HG03159 (cell line): Measurements from ENCODE around the gene F2RL1.
"Not testable (repeated sequence)": the region's sequence is repeated elsewhere in the genome, so short reads cannot be mapped to it uniquely, and the experiment has no call there.

Source experiments
- ATAC-seq: cut with Tn5 transposase; IDR thresholded peaks from one replicate; pipeline ENCODE4 v1.9.1; 2021; ENCODE audit warnings: mild to moderate bottlenecking, moderate library complexity; ENCODE audit not compliant: unreplicated experiment

The F2RL1 gene

DNA sequence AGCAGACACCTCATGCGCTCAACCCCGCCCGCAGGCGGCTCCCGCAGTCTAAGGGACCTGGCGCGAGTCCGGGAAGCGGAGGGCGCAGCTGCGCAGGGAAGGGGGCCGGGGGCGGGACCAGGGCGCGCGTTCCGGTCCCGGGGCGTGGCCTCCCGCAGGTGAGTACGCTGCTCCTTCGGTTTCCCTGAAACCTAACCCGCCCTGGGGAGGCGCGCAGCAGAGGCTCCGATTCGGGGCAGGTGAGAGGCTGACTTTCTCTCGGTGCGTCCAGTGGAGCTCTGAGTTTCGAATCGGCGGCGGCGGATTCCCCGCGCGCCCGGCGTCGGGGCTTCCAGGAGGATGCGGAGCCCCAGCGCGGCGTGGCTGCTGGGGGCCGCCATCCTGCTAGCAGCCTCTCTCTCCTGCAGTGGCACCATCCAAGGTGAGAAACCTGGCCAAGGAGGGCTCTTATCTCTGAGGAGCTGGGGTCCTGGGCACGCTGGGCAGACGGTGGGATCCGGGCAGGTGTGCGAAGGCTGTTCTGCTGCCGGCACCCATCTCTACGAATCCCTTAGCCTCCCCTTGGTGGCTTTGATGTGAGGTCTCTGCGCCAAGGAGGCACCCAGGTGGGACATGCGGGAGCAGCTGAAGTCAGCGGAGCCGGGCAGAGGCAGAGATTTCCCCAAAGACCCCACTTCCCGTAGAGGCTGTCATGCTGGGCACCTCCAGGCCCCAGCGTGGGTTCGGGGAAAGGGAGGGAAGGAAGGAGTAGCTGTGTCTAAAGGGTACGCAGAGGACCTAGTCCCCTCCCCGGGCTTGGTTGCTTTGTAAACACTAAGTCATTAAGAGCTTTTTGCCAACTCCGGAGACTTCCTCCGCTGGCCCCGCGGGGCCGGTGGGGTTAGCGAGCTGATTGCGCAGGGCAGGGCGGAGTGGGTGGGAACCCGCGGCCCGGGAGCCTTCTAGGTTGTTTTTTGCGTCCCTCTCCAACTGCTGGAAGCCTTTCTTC lies at the start of gene F2RL1:
Gene F2RL1 (plus strand): TSS at position 187 of the 988 bp plus-strand sequence. CDS start 153 bp downstream, at position 340.
- no peak for ATAC-seq

- not testable (repeated sequence) for ATAC-seq
Measured at GRCh38 chr5:76771041-76771440, 47.8 kb upstream of the F2RL1 start.

GRCh38 chr5:76771705-76772405 lies 47.0 kb upstream of the F2RL1 start:
- no peak for ATAC-seq

DNA sequence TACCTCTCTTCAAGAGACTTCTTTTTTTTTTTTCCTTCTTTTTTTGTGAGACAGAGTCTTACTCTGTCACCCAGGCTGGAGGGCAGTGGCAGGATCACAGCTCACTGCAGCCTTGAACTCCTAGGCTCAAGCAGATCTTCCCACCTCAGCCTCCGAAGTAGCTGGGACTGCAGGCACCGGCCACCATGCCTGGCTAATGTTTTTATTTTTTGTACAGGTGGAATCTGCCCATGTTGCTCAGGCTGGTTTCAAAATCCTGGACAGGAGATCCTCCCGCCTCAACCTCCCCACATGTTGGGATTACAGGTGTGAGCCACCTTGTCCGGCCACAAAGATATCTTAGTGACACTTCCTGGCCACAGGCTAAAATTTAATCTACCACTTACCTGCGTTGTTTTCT lies 42.9 kb upstream of the F2RL1 start:
- ATAC-seq = no peak

DNA sequence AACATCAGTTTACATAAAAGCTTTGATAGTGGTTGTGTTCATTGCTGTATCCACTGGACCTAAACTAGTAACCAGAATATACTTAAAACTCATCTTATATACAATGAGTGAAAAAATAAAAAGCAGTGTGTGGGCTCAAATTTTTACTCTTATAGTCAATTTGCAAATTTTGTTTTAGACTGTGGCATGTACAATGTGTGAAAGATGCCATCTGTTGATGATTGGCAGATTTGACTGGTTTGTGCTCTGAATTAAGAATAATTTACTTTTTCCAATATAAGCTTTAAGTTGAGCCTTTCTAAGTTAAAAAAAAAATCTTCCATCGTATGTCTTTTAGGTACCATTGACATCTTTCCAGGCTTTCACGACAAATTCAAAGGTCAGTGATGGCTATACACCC lies 42.4 kb upstream of the F2RL1 start:
- no peak for ATAC-seq

DNA sequence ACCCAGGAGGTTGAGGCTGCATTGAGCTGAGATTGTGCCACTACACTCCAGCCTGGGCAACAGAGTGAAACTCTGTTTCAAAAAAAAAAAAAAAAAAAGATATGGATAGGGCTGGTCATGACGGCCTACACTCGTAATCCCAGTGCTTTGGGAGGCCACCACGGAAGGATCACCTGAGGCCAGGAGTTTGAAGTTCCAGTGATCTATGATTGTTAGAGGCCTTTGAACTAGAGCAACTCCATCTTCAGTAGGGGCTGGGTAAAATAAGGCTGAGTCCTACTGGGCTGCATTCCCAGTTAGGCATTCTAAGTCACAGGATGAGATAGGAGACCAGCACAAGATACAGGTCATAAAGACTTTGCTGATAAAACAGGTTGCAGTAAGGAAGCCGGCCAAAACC lies 38.2 kb upstream of the F2RL1 start:
- not testable (repeated sequence) for ATAC-seq

DNA sequence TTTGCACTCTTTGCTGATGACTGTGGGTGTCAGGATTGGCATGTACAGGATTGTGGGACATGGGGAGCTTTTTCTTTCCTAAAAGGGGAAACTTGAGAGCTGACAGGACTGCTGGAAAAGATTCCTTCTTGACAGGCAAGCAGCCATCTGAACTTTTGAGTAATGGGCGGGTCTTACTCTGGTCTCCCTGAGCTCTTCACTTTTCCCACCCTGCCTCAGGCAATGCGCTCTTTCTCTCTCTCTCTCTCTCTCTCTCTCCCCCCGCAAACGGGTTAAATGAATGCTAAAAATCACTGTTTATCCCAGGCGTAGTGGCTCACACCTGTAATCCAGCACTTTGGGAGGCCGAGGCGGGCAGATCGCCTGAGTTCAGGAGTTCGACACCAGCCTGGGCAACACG lies 37.1 kb upstream of the F2RL1 start:
- no peak for ATAC-seq

DNA sequence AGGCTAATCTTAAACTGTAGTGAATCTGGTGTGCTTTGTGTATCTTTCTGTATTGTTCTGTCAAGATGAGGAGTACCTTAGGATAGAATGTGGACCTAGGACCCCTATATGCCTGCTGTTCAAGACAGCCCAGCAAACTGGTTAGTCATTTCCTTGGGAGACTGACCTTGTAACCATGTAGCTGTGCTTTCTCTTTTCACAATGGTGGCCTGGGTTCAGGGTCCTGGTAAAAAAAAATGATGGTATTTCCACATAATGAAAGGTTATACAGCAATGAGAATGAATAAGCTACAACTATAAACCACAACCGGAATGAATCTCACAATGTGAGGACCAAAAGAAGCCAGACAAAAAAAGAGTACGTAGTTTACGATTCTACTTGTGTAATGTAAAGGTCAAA lies 36.4 kb upstream of the F2RL1 start:
- ATAC-seq = no peak

GRCh38 chr5:76787237-76787636 lies 31.6 kb upstream of the F2RL1 start:
- ATAC-seq = no peak

DNA sequence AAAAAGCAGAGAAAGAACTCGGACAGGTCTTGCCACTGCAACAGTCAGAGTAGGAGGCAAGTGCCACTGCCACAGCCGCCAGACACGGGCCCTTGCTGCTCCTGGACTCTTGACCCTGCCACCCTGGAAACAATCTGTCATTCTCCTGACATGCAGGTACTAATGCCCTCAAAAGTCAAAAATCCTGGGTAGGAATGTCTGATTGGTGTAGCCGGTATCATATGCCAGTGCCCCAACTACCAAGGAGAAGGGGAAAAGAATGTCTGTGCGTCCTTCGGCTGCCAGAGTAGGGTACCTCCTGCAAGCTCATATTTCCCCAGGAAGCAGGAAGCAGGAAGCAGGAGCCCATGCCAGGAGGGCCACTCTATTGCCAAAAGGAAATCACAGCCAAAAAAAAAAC lies 30.5 kb upstream of the F2RL1 start:
- no peak for ATAC-seq

GRCh38 chr5:76789275-76789674 lies 29.6 kb upstream of the F2RL1 start:
- ATAC-seq = not testable (repeated sequence)

- ATAC-seq = no peak
Measured at GRCh38 chr5:76789991-76790581, 28.7 kb upstream of the F2RL1 start.

- no peak for ATAC-seq
Measured at GRCh38 chr5:76790632-76791290, 28.1 kb upstream of the F2RL1 start.

GRCh38 chr5:76791461-76791860 lies 27.4 kb upstream of the F2RL1 start:
- ATAC-seq = no peak

DNA sequence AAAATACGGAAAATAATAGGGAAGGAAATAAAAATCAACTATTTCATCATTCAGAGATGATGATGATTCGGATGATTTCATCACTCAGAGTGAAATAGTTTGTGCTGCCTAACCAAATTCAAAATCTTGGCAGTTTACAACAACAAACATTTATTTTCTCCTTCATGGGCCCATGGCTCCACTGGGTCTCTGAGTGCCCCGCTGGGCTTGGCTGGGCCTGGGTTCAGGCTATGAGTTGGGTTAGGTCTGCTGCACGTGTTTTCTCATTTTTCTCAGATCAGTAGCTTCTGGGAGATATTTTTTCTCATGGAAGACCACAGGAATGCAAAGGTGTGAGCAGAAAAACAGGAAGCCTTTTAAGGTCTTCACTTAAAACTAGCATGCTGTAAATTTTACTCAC lies 24.0 kb upstream of the F2RL1 start:
- ATAC-seq = no peak

- ATAC-seq = no peak
Measured at GRCh38 chr5:76799588-76799987, 19.2 kb upstream of the F2RL1 start.

DNA sequence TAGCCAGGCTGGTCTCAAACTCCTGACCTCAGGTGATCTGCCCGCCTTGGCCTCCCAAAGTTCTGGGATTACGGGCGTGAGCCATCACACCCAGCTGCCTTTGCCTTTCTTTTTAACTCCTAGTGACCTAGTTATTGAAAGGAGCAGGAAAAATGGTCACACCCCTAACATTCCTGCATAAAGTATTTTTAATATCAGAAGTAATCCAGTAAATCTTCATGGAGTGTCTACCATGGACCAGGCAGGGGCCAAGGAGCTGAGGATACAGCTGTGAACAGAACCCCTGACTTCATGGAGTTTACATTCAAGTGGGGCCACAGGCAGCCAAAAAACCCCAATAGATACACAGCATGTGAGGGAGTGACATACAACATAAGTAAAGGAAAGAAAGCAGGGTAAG lies 18.3 kb upstream of the F2RL1 start:
- no peak for ATAC-seq

DNA sequence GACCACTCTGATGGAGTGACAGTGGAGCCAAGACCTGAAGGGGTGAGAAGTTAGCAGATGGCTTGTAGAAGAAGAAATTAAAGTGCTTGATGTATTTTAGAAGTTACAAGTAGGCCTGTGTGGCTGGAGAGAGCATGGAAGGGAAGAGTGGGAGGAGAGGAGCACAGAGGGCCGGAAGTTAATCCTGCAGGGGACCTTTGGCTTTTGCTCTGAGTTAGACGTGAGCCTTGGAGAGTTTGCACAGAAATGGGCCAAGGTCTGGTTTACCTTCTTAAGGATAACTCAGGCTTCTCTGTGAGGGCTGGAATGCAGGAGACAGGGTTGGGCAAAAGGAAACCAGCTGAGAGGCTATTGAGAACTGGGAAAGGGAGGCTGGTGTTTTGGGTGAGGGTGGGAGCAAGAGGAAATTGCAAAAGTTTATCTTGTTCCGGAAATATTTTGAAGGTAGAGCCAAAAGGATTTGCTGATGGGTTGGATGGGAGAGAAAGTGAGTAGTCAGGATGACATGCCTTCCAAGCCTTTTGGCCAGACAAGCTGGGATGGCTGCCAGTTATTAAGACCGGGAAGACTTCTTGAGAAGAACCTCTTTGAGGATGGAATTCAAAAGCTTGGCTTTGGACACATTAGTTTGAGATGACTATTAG lies 17.5 kb upstream of the F2RL1 start:
- no peak for ATAC-seq

- ATAC-seq = no peak
Measured at GRCh38 chr5:76801803-76802195, 17.0 kb upstream of the F2RL1 start.

GRCh38 chr5:76804266-76804665 lies 14.6 kb upstream of the F2RL1 start:
- ATAC-seq = no peak
